Measurements from ENCODE around the gene FAM120A. TPM values are rescaled to one million over a fixed set of nuclear protein-coding genes. Genes with fewer than 3 reads are reported as not detected.

FAM120A gene
- total RNA-seq, 6 donors from 2014 or later: 102 to 137 (median 109) TPM

DNA sequence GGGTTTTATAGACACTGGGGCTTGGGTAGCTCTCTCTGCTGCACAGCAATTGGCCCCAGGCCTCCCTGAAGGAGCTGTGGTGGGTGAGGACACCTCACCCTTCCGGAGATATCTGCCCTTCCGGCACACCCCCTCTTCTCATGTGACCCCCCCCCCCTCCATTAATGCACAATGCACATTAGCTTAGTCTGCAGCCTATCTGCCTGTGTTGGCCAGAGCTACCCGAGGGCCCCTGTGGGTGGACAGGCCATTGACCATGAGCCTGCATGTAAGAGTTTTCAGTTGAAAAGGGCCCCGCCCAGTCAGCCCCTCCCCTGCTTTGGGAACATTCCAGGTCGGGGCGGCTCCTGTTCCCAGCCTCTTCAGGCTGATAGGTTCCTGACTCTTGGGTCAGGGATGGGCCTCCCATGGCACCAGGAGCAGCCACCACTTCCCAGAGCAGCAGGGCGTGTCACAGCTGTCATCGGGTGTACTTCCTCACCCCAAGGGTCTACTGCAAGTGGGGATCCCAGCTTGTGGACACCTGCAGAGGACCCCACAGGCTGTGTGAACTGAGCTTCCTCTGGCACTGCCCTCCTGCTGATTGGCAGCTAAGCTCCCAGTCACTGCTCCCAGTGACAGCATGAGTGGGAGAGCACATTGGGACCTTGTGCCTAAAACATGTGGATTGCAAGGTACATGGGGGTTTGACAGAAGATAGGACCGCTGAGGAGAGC lies 142.7 kb downstream of the FAM120A start:
- H3K4me1 ChIP-seq: peaks cover 20 to 56% (median 31%) of the 10 kb centered on the region in 4 donors
- H3K9me3 ChIP-seq: no peaks in the 10 kb centered on the region
- ATAC-seq (ENCODE audit: low FRiP score in 2 of 2): peak; percentile 9 to 34
- H3K27me3 ChIP-seq: no peaks in the 10 kb centered on the region
- WGBS, 2 donors: 59 to 77% methylated on average over 8 of the region's 9 CpGs
- H3K4me3 ChIP-seq: no peak overlapping the region
- DNase-seq: peak; percentile 43 to 56
- no peaks in the 10 kb centered on the region for H3K36me3 ChIP-seq
- TF ChIP-seq POLR2AphosphoS5 (IDR thresholded peaks at IDR 0.05): no peak
- no peak for TF ChIP-seq POLR2A (IDR thresholded peaks at IDR 0.05)
- TF ChIP-seq EP300 (IDR thresholded peaks at IDR 0.05): no peak
- TF ChIP-seq, protein P1, sequence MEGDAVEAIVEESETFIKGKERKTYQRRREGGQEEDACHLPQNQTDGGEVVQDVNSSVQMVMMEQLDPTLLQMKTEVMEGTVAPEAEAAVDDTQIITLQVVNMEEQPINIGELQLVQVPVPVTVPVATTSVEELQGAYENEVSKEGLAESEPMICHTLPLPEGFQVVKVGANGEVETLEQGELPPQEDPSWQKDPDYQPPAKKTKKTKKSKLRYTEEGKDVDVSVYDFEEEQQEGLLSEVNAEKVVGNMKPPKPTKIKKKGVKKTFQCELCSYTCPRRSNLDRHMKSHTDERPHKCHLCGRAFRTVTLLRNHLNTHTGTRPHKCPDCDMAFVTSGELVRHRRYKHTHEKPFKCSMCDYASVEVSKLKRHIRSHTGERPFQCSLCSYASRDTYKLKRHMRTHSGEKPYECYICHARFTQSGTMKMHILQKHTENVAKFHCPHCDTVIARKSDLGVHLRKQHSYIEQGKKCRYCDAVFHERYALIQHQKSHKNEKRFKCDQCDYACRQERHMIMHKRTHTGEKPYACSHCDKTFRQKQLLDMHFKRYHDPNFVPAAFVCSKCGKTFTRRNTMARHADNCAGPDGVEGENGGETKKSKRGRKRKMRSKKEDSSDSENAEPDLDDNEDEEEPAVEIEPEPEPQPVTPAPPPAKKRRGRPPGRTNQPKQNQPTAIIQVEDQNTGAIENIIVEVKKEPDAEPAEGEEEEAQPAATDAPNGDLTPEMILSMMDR (IDR thresholded peaks at IDR 0.05): no peak
- peak overlapping the region in 2 of 4 donors; percentile 6 to 12 for H3K27ac ChIP-seq

DNA sequence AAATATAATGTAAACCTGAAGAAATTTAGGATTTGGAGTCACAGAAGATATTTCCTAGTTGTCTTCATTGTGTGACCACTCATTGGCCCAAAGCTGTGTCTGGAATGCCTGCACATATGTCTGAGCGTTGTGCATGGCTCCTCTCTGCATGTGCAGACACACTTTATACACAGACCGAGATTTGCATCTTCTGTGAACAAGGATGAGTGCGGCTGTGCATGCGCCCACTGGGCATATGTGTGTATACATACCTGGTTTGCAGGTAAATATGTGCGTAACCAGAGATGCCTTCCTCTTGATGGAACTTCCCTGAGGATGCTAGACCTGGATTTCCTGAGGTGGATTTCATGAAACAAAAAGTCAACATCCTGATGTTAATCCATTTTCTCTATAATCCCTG lies 144.0 kb downstream of the FAM120A start:
- Histone ChIP-seq H3K36me3 (no peaks in the 10 kb centered on the region), H3K27me3 (no peaks in the 10 kb centered on the region), H3K4me1 (peaks cover 24 to 58% (median 32%) of the 10 kb centered on the region in 4 donors), H3K4me3 (no peak overlapping the region), H3K27ac (no peak overlapping the region), H3K9me3 (no peaks in the 10 kb centered on the region)
- TF ChIP-seq POLR2A (IDR thresholded peaks at IDR 0.05) (no peak), EP300 (IDR thresholded peaks at IDR 0.05) (no peak)
- DNase-seq: no peak
- no peak for ATAC-seq (ENCODE audit: low FRiP score in 2 of 2)
- 96 to 97% methylated on average over 4 to 5 of the region's 5 CpGs for WGBS, 2 donors

DNA sequence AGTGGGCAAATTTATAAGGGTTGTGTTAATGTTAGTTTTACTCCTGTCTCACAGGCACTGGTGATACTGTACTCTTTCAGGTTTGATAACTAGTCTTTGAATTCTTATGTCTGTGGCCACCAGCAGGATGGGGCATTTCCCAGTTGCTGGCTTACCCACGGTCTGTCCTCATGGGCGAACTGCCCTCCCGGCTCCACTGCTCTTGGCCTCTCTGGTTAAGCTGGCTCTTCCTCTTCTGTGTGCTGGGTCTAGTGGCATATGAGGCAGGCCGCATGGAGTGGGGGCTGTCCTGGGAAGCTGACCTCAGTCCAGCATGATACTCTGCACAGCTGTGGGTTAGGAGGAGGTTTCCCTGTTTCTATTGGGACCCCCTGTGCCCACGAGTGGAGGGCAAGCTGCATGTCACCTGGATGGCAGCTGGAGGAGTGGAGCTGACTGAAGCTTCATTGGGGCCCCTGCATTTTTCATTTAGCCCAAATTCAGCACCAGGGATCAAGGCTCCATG lies 144.4 kb downstream of the FAM120A start:
- WGBS, 2 donors: 90 to 91% methylated on average over 3 to 5 of the region's 5 CpGs
- peaks cover 29 to 62% (median 36%) of the 10 kb centered on the region in 4 donors for H3K4me1 ChIP-seq

DNA sequence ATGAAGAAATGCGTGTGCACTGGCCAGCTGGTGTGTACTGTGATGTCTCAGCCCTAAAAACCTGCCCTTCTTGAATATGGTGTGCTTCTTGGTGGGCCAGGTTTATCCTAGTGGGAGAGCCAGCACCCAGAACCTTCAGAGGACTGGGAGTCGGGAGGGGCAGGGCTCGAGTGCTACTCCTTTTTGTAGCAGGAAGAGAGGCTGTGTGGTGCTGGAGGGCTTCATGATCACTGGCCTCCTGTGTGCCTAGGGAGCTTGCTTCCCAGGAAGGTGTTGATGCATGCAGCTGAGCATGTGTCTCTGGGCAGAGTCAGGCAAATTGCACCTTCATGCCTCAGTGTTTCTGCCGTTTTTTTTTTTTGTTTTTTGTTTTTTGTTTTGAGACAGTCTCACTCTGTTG lies 144.9 kb downstream of the FAM120A start:
- Histone ChIP-seq H3K4me1 (peaks cover 32 to 63% (median 37%) of the 10 kb centered on the region in 4 donors), H3K36me3 (no peaks in the 10 kb centered on the region), H3K27me3 (no peaks in the 10 kb centered on the region), H3K4me3 (no peak overlapping the region), H3K9me3 (no peaks in the 10 kb centered on the region), H3K27ac (no peak overlapping the region)
- 73 to 75% methylated on average over 4 of the region's 4 CpGs for WGBS, 2 donors
- TF ChIP-seq POLR2AphosphoS5 (IDR thresholded peaks at IDR 0.05) (no peak), POLR2A (IDR thresholded peaks at IDR 0.05) (no peak), EP300 (IDR thresholded peaks at IDR 0.05) (no peak)
- TF ChIP-seq, protein P1 (IDR thresholded peaks at IDR 0.05): no peak
- no peak for ATAC-seq (ENCODE audit: low FRiP score in 2 of 2)
- peak in 1 of 2 donors; percentile 8 for DNase-seq

More for the DNA sequence above, 144.4 kb downstream of the FAM120A start:
- Histone ChIP-seq H3K27ac (no peak overlapping the region), H3K36me3 (no peaks in the 10 kb centered on the region), H3K27me3 (no peaks in the 10 kb centered on the region), H3K4me3 (no peak overlapping the region), H3K9me3 (no peaks in the 10 kb centered on the region)
- TF ChIP-seq EP300 (IDR thresholded peaks at IDR 0.05): no peak
- no peak for TF ChIP-seq POLR2A (IDR thresholded peaks at IDR 0.05)
- TF ChIP-seq, protein P1 (IDR thresholded peaks at IDR 0.05): no peak
- no peak for TF ChIP-seq POLR2AphosphoS5 (IDR thresholded peaks at IDR 0.05)
- DNase-seq (no peak), ATAC-seq (ENCODE audit: low FRiP score in 2 of 2) (no peak)

DNA sequence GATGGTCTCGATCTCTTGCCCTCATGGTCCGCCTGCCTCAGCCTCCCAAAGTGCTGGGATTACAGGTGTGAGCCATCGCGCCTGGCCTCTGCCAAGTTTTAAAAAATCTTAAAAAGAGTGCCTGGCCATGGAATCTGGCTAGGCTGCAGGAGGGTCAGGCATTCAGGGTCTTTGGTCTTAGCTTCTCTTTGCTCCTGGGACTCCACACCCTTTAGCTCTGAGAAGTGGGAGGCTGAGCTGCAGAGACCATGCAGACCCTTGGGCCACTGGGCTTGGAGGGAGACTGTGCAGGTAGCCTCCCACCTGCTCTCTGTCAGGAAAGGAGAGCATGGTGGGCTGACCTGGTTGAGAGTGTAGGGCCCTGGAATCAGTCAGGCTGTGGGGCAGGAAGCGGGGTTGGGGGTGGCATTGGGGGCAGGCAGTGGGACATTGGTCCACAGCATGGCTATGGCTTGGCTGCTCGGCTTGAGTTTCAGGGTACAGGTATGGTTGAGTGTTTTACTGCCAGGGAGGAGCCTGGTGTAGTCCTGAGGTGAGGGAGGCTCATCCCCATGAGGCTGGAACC lies 145.7 kb downstream of the FAM120A start:
- H3K4me3 ChIP-seq: no peak overlapping the region
- peak overlapping the region in 1 of 4 donors; percentile 22 for H3K27ac ChIP-seq
- 98 to 99% methylated on average over 6 of the region's 6 CpGs for WGBS, 2 donors
- no peaks in the 10 kb centered on the region for H3K27me3 ChIP-seq
- no peaks in the 10 kb centered on the region for H3K9me3 ChIP-seq
- peaks cover 32 to 56% (median 38%) of the 10 kb centered on the region in 4 donors for H3K4me1 ChIP-seq
- ATAC-seq (ENCODE audit: low FRiP score in 2 of 2) (no peak), DNase-seq (no peak)
- TF ChIP-seq POLR2A (IDR thresholded peaks at IDR 0.05) (no peak), EP300 (IDR thresholded peaks at IDR 0.05) (no peak), POLR2AphosphoS5 (IDR thresholded peaks at IDR 0.05) (no peak)
- TF ChIP-seq, protein P1 (IDR thresholded peaks at IDR 0.05): no peak
- no peaks in the 10 kb centered on the region for H3K36me3 ChIP-seq

All from upper lobe of left lung (tissue), 6 donors.